HG03457 (cell line): ENCODE data around the gene VPS45.

Experiments used
- ATAC-seq: cut with Tn5 transposase; IDR thresholded peaks from one replicate; pipeline ENCODE4 v1.9.1; 2021; ENCODE audit warnings: moderate number of reproducible peaks; ENCODE audit not compliant: unreplicated experiment

The VPS45 gene

GRCh38 chr1:150072959-150073358 lies 5.4 kb downstream of the VPS45 start:
- no peak for ATAC-seq

- ATAC-seq, result no peak
Measured at GRCh38 chr1:150073516-150073915, 5.9 kb downstream of the VPS45 start.

GRCh38 chr1:150076066-150076465 lies 8.5 kb downstream of the VPS45 start:
- ATAC-seq, result no peak

GRCh38 chr1:150076985-150077384 lies 9.4 kb downstream of the VPS45 start:
- no peak for ATAC-seq

GRCh38 chr1:150080784-150081183 lies 13.2 kb downstream of the VPS45 start:
- ATAC-seq, result no peak

GRCh38 chr1:150082494-150082893 lies 14.9 kb downstream of the VPS45 start:
- no peak for ATAC-seq

GRCh38 chr1:150083907-150084306 lies 16.3 kb downstream of the VPS45 start:
- no peak for ATAC-seq

- ATAC-seq, result no peak
Measured at GRCh38 chr1:150085406-150085805, 17.8 kb downstream of the VPS45 start.

GRCh38 chr1:150087415-150087814 lies 19.8 kb downstream of the VPS45 start:
- no peak for ATAC-seq

- ATAC-seq, result no peak
Measured at GRCh38 chr1:150089846-150090520, 22.4 kb downstream of the VPS45 start.

GRCh38 chr1:150092180-150092791 lies 24.7 kb downstream of the VPS45 start:
- ATAC-seq, result no peak

- ATAC-seq, result no peak
Measured at GRCh38 chr1:150093805-150094204, 26.2 kb downstream of the VPS45 start.

- no peak for ATAC-seq
Measured at GRCh38 chr1:150094734-150095265, 27.2 kb downstream of the VPS45 start.

- ATAC-seq, result no peak
Measured at GRCh38 chr1:150102986-150103385, 35.4 kb downstream of the VPS45 start.

- ATAC-seq, result no peak
Measured at GRCh38 chr1:150106341-150106740, 38.8 kb downstream of the VPS45 start.

- ATAC-seq, result no peak
Measured at GRCh38 chr1:150109586-150109985, 42.0 kb downstream of the VPS45 start.

- ATAC-seq, result no peak
Measured at GRCh38 chr1:150110116-150110515, 42.5 kb downstream of the VPS45 start.

- ATAC-seq, result no peak
Measured at GRCh38 chr1:150111670-150112069, 44.1 kb downstream of the VPS45 start.

- no peak for ATAC-seq
Measured at GRCh38 chr1:150115121-150115520, 47.5 kb downstream of the VPS45 start.

- no peak for ATAC-seq
Measured at GRCh38 chr1:150118716-150119115, 51.1 kb downstream of the VPS45 start.

- no peak for ATAC-seq
Measured at GRCh38 chr1:150121236-150121862, 53.8 kb downstream of the VPS45 start.

GRCh38 chr1:150126811-150127210 lies 59.2 kb downstream of the VPS45 start:
- ATAC-seq, result no peak
